NK-92 (cell line): Measurements from ENCODE around the gene AGO1.

Experiments
- DNase-seq: peaks from one replicate; lab custom pipeline; 2025; ENCODE audit not compliant: unreplicated experiment; lab: John Stamatoyannopoulos, UW

Gene AGO1

DNA sequence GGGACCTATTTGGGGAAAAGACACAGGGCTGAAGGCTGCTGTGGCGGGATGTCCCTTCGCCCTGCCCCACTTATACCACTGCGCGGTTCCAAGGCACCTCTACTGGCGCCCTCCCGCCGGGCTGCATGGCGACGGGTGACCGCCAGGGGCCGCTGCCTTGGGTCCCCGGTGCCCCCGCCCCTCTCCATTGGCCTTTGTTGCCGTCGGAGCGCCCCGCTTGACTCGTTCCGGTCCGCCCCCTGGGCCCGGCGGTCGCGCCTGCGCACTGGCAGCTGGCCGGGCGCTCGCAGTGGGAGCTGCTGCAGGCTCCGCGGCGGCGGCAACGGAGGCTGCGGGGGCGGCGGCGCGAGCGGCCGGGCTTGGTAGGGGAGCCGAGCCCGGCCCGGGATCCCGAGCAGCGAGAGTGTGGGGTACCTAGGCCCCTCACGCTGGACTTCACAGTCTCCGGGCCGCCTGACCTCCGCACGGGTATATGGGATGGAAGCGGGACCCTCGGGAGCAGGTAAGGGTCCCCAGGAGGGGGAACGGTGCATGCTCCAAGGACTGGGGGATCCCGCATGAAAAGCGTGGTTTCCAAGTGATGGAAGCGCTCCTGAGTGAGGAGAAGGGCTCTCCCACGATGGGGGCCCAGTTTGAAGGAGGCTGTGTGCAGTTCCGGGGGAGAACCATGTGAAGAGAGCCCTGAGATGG is at the start of gene AGO1:
AGO1 (plus strand) TSS at position 265 of the 690 bp plus-strand sequence; CDS start at position 478, 213 bp downstream.
- DNase-seq: peak; percentile 76

DNA sequence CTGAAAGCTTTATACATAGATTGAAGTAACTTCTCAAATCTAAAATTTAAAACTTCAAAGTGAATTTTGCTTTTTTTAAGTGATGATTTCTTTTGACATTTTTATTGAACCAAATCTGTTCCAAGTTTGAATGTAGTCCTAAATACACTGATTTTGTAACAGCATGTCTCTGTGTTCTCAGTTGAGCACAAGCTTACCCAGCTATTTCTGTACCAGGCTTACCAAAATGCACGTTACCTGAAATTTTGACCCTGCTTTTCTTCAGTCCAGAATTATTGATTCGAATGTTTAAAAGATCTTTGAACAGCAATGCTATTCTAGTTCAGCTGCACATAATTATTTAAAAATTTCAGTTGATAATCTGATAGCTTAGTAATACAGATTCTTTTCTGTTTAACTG is 49.6 kb upstream of the AGO1 start:
- DNase-seq: no peak

- DNase-seq: no peak
These were observed 48.8 kb upstream of the AGO1 start for GRCh38 chr1:35834218-35834617.

GRCh38 chr1:35835398-35835797 is 47.6 kb upstream of the AGO1 start:
- no peak for DNase-seq

GRCh38 chr1:35836734-35837133 is 46.3 kb upstream of the AGO1 start:
- no peak for DNase-seq

DNA sequence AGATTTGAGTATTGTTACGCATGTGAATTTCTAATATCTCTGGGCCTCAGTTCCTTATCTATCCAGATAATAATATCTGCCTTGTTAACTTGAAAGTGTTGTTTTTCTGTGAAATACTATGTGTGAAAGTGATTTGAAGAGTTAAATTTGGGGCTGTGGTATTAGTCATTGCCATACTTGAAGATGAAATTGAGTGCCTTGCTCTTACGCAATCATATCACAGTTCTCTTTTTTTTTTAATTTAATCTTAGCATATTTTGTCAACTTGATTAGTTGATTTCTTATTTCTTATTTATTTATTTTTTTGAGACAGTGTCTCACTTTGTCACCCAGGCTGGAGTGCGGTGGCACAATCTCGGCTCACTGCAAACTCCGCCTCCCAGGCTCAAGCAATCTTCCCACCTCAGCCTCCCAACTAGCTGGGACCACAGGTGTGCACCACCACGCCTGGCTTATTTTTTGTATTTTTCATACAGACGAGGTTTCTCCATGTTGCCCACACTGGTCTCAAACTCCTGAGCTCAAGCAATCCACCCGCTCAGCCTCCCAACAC is 44.2 kb upstream of the AGO1 start:
- DNase-seq: no peak

- no peak for DNase-seq
These were observed 38.2 kb upstream of the AGO1 start for GRCh38 chr1:35844826-35845225.

DNA sequence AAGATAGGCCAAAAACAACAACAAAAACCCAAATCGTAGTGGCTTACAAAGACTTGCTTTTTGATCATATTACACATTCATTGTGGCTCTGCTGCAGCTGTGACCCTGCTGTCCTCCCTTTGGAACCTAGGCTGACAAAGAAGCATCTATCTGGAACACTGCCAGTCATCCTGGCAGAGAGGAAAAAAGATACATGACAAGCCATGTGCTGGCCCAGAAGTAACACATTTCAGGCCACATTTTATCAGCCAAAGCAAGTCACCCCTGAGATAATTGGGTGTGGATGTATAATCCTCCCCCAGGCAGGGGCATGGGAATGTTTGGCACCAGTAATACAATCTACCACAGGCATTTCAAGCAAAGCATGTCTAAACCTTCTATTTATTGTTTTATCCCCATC is 37.2 kb upstream of the AGO1 start:
- no peak for DNase-seq

DNA sequence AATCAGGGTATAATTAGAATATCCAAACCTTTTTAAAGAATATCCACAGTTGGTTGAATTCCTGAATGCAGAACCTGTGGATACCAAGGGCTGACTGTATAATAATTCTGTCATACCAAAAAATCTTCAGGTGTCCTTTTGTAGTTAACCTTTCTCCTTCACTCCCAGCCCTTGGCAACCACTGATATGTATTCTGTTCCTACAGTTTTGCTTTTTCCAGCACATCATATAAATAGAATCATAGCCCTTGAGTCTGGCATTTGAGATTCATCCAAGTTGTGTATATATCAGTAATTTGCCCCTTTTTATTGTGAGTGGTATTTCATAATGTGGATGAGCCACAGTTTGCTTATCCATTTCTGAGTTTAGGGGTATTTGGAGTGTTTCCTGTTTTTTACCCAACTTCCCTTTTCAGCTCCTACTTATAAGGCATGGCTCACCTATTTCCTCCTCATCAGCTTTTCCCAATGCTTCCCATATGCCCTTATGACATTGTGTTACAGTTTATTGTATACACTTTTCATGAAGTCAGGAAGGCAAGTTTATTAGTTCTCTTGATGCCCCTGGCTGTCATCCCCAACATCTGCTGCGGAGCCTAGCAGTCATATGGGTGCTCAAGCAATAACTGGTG is 35.0 kb upstream of the AGO1 start:
- no peak for DNase-seq

GRCh38 chr1:35850051-35850450 is 33.0 kb upstream of the AGO1 start:
- no peak for DNase-seq

- no peak for DNase-seq
These were observed 32.3 kb upstream of the AGO1 start for GRCh38 chr1:35850716-35851115.

- DNase-seq: no peak
These were observed 31.7 kb upstream of the AGO1 start for GRCh38 chr1:35851132-35851869.

GRCh38 chr1:35852241-35852640 is 30.8 kb upstream of the AGO1 start:
- no peak for DNase-seq

GRCh38 chr1:35854989-35855700 is 27.9 kb upstream of the AGO1 start:
- DNase-seq: no peak

GRCh38 chr1:35856964-35857363 is 26.0 kb upstream of the AGO1 start:
- DNase-seq: no peak

DNA sequence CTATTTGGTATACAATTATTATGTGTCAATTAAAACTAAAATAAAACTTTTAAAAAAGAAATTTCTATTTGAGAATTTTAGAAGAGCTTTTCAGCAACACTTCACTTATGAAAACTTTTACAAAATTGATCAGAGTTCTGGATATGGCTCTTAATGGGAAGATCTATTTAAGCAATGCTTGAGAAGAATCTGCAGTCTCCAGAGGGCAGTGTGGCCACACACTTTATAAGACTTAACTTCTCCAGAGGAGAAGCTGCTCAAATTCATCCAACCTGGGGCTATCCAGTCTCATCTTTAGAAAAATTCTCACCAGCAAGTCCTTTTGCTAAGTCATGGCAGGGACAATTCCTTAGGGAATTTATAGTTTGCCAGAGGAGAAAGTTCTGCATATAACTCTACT is 25.2 kb upstream of the AGO1 start:
- no peak for DNase-seq

DNA sequence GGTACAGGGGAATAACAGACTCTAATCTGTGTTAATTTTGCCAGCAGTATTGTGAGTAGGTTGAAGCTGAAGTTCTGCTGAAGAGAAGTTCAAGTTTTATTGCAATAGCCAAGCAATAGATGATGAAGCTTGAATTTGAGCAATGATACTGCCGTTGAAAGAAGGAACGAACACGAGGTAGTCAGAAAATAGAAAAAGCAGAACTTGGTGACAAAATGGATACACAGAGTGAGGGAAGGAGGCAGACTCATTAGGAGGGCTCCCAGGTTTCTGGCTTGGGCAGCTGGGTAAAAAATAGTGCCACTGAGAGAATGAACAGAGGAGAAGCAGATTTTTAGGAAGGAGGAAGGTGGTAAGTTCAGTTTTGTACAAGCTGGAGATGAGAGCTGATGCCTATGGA is 22.3 kb upstream of the AGO1 start:
- no peak for DNase-seq

- DNase-seq: no peak
These were observed 19.9 kb upstream of the AGO1 start for GRCh38 chr1:35863136-35863535.

GRCh38 chr1:35863881-35864625 is 19.0 kb upstream of the AGO1 start:
- DNase-seq: no peak

DNA sequence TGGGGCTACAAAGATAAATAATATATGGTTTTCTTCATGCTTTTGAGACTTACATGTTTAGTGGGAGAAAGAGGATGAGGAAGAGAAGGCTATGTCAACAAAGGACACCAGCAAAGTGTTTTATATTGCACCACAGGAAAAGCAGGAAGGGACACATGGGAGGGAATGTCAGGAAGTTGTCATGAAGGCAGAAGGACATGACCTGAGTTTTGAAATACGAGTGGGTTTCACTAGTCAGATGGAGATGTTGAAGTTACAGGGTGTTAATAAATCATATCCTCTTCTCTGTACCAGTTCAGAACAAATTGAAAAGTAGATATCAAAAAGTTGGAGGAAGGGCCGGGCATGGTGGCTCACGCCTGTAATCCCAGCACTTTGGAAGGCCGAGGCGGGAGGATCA is 18.2 kb upstream of the AGO1 start:
- no peak for DNase-seq

GRCh38 chr1:35866991-35867390 is 16.0 kb upstream of the AGO1 start:
- DNase-seq: no peak
